Immature natural killer cell (primary cell): ENCODE results near the gene ADAMTS6. TPM values are rescaled to one million over a fixed set of nuclear protein-coding genes. Genes with fewer than 3 reads are reported as not detected.
A peak's percentile ranks its signal among the peaks of the same experiment; 100 is the strongest.
"Not testable (repeated sequence)": the region's sequence is repeated elsewhere in the genome, so short reads cannot be mapped to it uniquely, and the experiment has no call there.

Experiments used
- DNase-seq, 3 donors: peaks; one replicate each; pipeline ENCODE4 v3.0.0; 2022; ENCODE audit warnings: mixed read lengths in 1 of 3
- H3K27ac Mint-ChIP-seq, 6 donors: one replicate each; pipeline ENCODE4 v1.8.0; 2020; ENCODE audit warnings: mixed read lengths in 6 of 6, mild to moderate bottlenecking in 5 of 6, inconsistent platforms in 4 of 6, moderate library complexity in 3 of 6
- H3K27me3 Mint-ChIP-seq, 3 donors: one replicate each; pipeline ENCODE4 v1.8.0; 2020 to 2021; ENCODE audit warnings: low read depth in 3 of 3, mild to moderate bottlenecking in 3 of 3, mixed read lengths in 3 of 3, moderate library complexity in 3 of 3, inconsistent platforms in 1 of 3
- H3K36me3 Mint-ChIP-seq, 3 donors: one replicate each; pipeline ENCODE4 v1.8.0; 2020; ENCODE audit warnings: mixed read lengths in 3 of 3, inconsistent platforms in 2 of 3, mild to moderate bottlenecking in 2 of 3
- H3K4me1 Mint-ChIP-seq, 2 donors: one replicate each; pipeline ENCODE4 v1.8.0; 2020; ENCODE audit warnings: inconsistent platforms in 2 of 2, mild to moderate bottlenecking in 2 of 2, mixed read lengths in 2 of 2, moderate library complexity in 1 of 2
- H3K4me3 Mint-ChIP-seq, 5 donors: one replicate each; pipeline ENCODE4 v1.8.0; 2020; ENCODE audit warnings: mild to moderate bottlenecking in 5 of 5, mixed read lengths in 5 of 5, inconsistent platforms in 3 of 5, moderate library complexity in 3 of 5
- H3K9me3 Mint-ChIP-seq, 6 donors: one replicate each; pipeline ENCODE4 v1.8.0; 2020; ENCODE audit warnings: mild to moderate bottlenecking in 6 of 6, mixed read lengths in 6 of 6, inconsistent platforms in 4 of 6, moderate library complexity in 3 of 6
- polyA plus RNA-seq, 3 donors: library from polyadenylated mRNA; unstranded; fragments of 300-500 nt; fragmentation: Illumina TruSeq; gene quantifications; one replicate each; pipeline ENCODE4 v1.2.3, GENCODE V29; 2021

ADAMTS6 gene
- polyA plus RNA-seq, 3 donors from 2014 or later: not detected

GRCh38 chr5:65174231-65174630 is 307.5 kb downstream of the ADAMTS6 start:
- H3K4me1 Mint-ChIP-seq: peaks cover 9 to 13% of the 10 kb centered on the region in 2 donors
- H3K27ac Mint-ChIP-seq, H3K9me3 Mint-ChIP-seq, H3K4me3 Mint-ChIP-seq, H3K36me3 Mint-ChIP-seq, H3K27me3 Mint-ChIP-seq, DNase-seq: not testable (repeated sequence)

GRCh38 chr5:65173130-65173525 is 308.6 kb downstream of the ADAMTS6 start:
- Mint-ChIP-seq H3K36me3 (no peaks in the 10 kb centered on the region), H3K4me3 (no peak overlapping the region), H3K4me1 (peaks cover 9 to 13% of the 10 kb centered on the region in 2 donors), H3K27ac (no peak overlapping the region), H3K9me3 (no peaks in the 10 kb centered on the region), H3K27me3 (peaks cover 3 to 8% (median 6%) of the 10 kb centered on the region in 3 donors)
- no peak for DNase-seq

GRCh38 chr5:65172486-65173129 is 309.1 kb downstream of the ADAMTS6 start:
- Mint-ChIP-seq H3K4me1 (peaks cover 9 to 13% of the 10 kb centered on the region in 2 donors), H3K4me3 (peak overlapping the region in 2 of 5 donors; percentile 25 to 49), H3K27ac (peak overlapping the region in 2 of 6 donors; percentile 16 to 49), H3K27me3 (peaks cover 3 to 8% (median 6%) of the 10 kb centered on the region in 3 donors), H3K9me3 (no peaks in the 10 kb centered on the region), H3K36me3 (no peaks in the 10 kb centered on the region)
- DNase-seq: peak; percentile 3 to 31 (median 26)

GRCh38 chr5:65171645-65172044 is 310.1 kb downstream of the ADAMTS6 start:
- H3K4me3 Mint-ChIP-seq: no peak overlapping the region
- H3K27ac Mint-ChIP-seq: no peak overlapping the region
- H3K9me3 Mint-ChIP-seq: no peaks in the 10 kb centered on the region
- no peaks in the 10 kb centered on the region for H3K36me3 Mint-ChIP-seq
- DNase-seq: no peak
- H3K27me3 Mint-ChIP-seq: peaks cover 3 to 8% (median 6%) of the 10 kb centered on the region in 3 donors
- H3K4me1 Mint-ChIP-seq: peaks cover 9 to 13% of the 10 kb centered on the region in 2 donors

- Mint-ChIP-seq H3K27me3 (peaks cover 2 to 6% (median 3%) of the 10 kb centered on the region in 3 donors), H3K36me3 (no peaks in the 10 kb centered on the region), H3K4me3 (no peak overlapping the region), H3K9me3 (peaks cover 0 to 2% (median 0%) of the 10 kb centered on the region in 6 donors), H3K4me1 (no peaks in the 10 kb centered on the region), H3K27ac (no peak overlapping the region)
- no peak for DNase-seq
Measured at GRCh38 chr5:65163698-65164097, 318.0 kb downstream of the ADAMTS6 start.

- peaks cover 2 to 6% (median 3%) of the 10 kb centered on the region in 3 donors for H3K27me3 Mint-ChIP-seq
- H3K4me1 Mint-ChIP-seq: no peaks in the 10 kb centered on the region
- no peaks in the 10 kb centered on the region for H3K36me3 Mint-ChIP-seq
- no peak overlapping the region for H3K27ac Mint-ChIP-seq
- DNase-seq: no peak
- H3K4me3 Mint-ChIP-seq: no peak overlapping the region
- peaks cover 0 to 2% (median 0%) of the 10 kb centered on the region in 6 donors for H3K9me3 Mint-ChIP-seq
Measured at GRCh38 chr5:65161655-65162054, 320.1 kb downstream of the ADAMTS6 start.

GRCh38 chr5:65157906-65158603 is 323.7 kb downstream of the ADAMTS6 start:
- no peak overlapping the region for H3K4me3 Mint-ChIP-seq
- peaks cover 0 to 2% (median 0%) of the 10 kb centered on the region in 6 donors for H3K9me3 Mint-ChIP-seq
- no peaks in the 10 kb centered on the region for H3K36me3 Mint-ChIP-seq
- no peaks in the 10 kb centered on the region for H3K4me1 Mint-ChIP-seq
- DNase-seq: no peak
- H3K27ac Mint-ChIP-seq: no peak overlapping the region
- H3K27me3 Mint-ChIP-seq: peaks cover 2 to 9% (median 3%) of the 10 kb centered on the region in 3 donors

- Mint-ChIP-seq H3K4me1 (no peaks in the 10 kb centered on the region), H3K9me3 (peaks cover 0 to 2% (median 0%) of the 10 kb centered on the region in 6 donors), H3K36me3 (no peaks in the 10 kb centered on the region), H3K27ac (no peak overlapping the region), H3K4me3 (no peak overlapping the region), H3K27me3 (peaks cover 2 to 9% (median 3%) of the 10 kb centered on the region in 3 donors)
- no peak for DNase-seq
Measured at GRCh38 chr5:65156933-65157332, 324.8 kb downstream of the ADAMTS6 start.

- Mint-ChIP-seq H3K27me3 (peaks cover 0 to 3% (median 0%) of the 10 kb centered on the region in 3 donors), H3K27ac (no peak overlapping the region), H3K4me1 (no peaks in the 10 kb centered on the region), H3K36me3 (no peaks in the 10 kb centered on the region), H3K4me3 (no peak overlapping the region), H3K9me3 (no peaks in the 10 kb centered on the region)
- no peak for DNase-seq
Measured at GRCh38 chr5:65152131-65152530, 329.6 kb downstream of the ADAMTS6 start.

GRCh38 chr5:65151614-65152013 is 330.1 kb downstream of the ADAMTS6 start:
- H3K4me1 Mint-ChIP-seq: no peaks in the 10 kb centered on the region
- DNase-seq: no peak
- H3K27ac Mint-ChIP-seq: no peak overlapping the region
- no peak overlapping the region for H3K4me3 Mint-ChIP-seq
- peaks cover 0 to 3% (median 0%) of the 10 kb centered on the region in 3 donors for H3K27me3 Mint-ChIP-seq
- no peaks in the 10 kb centered on the region for H3K9me3 Mint-ChIP-seq
- H3K36me3 Mint-ChIP-seq: no peaks in the 10 kb centered on the region

GRCh38 chr5:65150599-65151304 is 331.0 kb downstream of the ADAMTS6 start:
- Mint-ChIP-seq H3K27ac (no peak overlapping the region), H3K4me1 (no peaks in the 10 kb centered on the region), H3K9me3 (no peaks in the 10 kb centered on the region), H3K4me3 (no peak overlapping the region), H3K27me3 (peaks cover 0 to 3% (median 0%) of the 10 kb centered on the region in 3 donors), H3K36me3 (no peaks in the 10 kb centered on the region)
- DNase-seq: no peak

- Mint-ChIP-seq H3K4me1 (no peaks in the 10 kb centered on the region), H3K27ac (no peak overlapping the region), H3K36me3 (no peaks in the 10 kb centered on the region), H3K4me3 (no peak overlapping the region), H3K9me3 (no peaks in the 10 kb centered on the region), H3K27me3 (peaks cover 0 to 3% (median 0%) of the 10 kb centered on the region in 3 donors)
- DNase-seq: no peak
Measured at GRCh38 chr5:65149827-65150226, 331.9 kb downstream of the ADAMTS6 start.

- Mint-ChIP-seq H3K9me3 (no peaks in the 10 kb centered on the region), H3K27ac (peak overlapping the region in 1 of 6 donors; percentile 51)
- DNase-seq: no peak
Measured at GRCh38 chr5:65144136-65144871, 337.4 kb downstream of the ADAMTS6 start.

More at GRCh38 chr5:65144136-65144871, 337.4 kb downstream of the ADAMTS6 start:
- H3K27me3 Mint-ChIP-seq: peaks cover 0 to 2% (median 0%) of the 10 kb centered on the region in 3 donors
- no peaks in the 10 kb centered on the region for H3K36me3 Mint-ChIP-seq
- no peak overlapping the region for H3K4me3 Mint-ChIP-seq
- H3K4me1 Mint-ChIP-seq: no peaks in the 10 kb centered on the region
